ENCODE results near the gene ADGRL3.

DNA sequence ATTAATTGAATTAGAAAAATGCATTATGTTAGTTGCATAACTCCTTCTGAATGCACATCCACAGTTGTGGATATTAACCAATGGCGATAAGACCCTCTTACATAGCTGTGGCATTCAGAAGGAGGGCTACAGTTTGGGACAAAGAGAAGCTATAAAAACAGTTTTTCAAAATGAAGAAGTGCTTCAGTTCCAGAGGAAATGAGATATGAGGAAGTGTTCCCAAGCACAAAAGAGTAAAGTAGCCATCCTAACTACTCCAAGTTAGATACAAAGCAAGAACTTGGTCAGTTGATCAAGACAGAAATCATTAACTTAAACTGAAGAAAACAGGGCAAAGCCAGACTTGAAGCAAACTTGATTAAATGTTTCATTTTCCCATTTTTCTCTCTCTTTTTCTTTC, 17.2 kb upstream of the ADGRL3 start:
- TF ChIP-seq, protein P1, sequence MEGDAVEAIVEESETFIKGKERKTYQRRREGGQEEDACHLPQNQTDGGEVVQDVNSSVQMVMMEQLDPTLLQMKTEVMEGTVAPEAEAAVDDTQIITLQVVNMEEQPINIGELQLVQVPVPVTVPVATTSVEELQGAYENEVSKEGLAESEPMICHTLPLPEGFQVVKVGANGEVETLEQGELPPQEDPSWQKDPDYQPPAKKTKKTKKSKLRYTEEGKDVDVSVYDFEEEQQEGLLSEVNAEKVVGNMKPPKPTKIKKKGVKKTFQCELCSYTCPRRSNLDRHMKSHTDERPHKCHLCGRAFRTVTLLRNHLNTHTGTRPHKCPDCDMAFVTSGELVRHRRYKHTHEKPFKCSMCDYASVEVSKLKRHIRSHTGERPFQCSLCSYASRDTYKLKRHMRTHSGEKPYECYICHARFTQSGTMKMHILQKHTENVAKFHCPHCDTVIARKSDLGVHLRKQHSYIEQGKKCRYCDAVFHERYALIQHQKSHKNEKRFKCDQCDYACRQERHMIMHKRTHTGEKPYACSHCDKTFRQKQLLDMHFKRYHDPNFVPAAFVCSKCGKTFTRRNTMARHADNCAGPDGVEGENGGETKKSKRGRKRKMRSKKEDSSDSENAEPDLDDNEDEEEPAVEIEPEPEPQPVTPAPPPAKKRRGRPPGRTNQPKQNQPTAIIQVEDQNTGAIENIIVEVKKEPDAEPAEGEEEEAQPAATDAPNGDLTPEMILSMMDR (IDR thresholded peaks at IDR 0.05; ENCODE audit: low read length), result no peak
- TF ChIP-seq EZH2 (IDR thresholded peaks at IDR 0.05; ENCODE audit: borderline replicate concordance, low read length), result no peak

All from OCI-LY1 (cell line).